ENCODE data around the gene CREBBP.

- TF ChIP-seq TAF1 (IDR thresholded peaks at IDR 0.05; ENCODE audit: low read depth, low read length), result no peak
- TF ChIP-seq POLR2AphosphoS5 (IDR thresholded peaks at IDR 0.05; ENCODE audit: low read depth, low read length), result no peak
- TF ChIP-seq POLR2A (IDR thresholded peaks at IDR 0.05; ENCODE audit: low read depth, low read length), result no peak
These were observed 43.9 kb downstream of the CREBBP start for GRCh38 chr16:3836641-3837040.
